RWPE2 (cell line): ENCODE data around the gene MT1H.
"Not testable (repeated sequence)": the region's sequence is repeated elsewhere in the genome, so short reads cannot be mapped to it uniquely, and the experiment has no call there.

Experiments
- ATAC-seq: fragments of 200-7000 bp; cut with Tn5 transposase; 3 replicates; pipeline ENCODE4 v1.9.1; 2021; ENCODE audit warnings: low read depth
- DNase-seq: peaks from one replicate; pipeline ENCODE4 v3.0.0-alpha.2; 2020; ENCODE audit warnings: low spot score
- H3K27ac ChIP-seq: fragments of 450-650 bp; 2 replicates; pipeline ENCODE4 v1.5.1; 2017; ENCODE audit warnings: mild to moderate bottlenecking; ENCODE audit not compliant: poor library complexity, severe bottlenecking
- H3K27me3 ChIP-seq: fragments of 250-450 bp; sonication (Bioruptor Pico); 2 replicates; pipeline ENCODE4 v1.5.1; 2021; ENCODE audit warnings: mild to moderate bottlenecking, moderate library complexity; ENCODE audit not compliant: insufficient read depth, poor library complexity, severe bottlenecking
- H3K36me3 ChIP-seq: fragments of 250-450 bp; sonication (Bioruptor Pico); 2 replicates; pipeline ENCODE4 v1.5.1; 2020; ENCODE audit warnings: low read depth, mild to moderate bottlenecking, moderate library complexity
- H3K4me1 ChIP-seq: fragments of 250-450 bp; sonication (Bioruptor Pico); 2 replicates; pipeline ENCODE4 v1.5.1; 2021; ENCODE audit warnings: mild to moderate bottlenecking, moderate library complexity; ENCODE audit not compliant: insufficient read depth, poor library complexity, severe bottlenecking
- H3K4me3 ChIP-seq: fragments of 250-450 bp; sonication (Bioruptor Pico); 2 replicates; pipeline ENCODE4 v1.5.1; 2021; ENCODE audit warnings: mild to moderate bottlenecking, moderate library complexity; ENCODE audit not compliant: severe bottlenecking
- H3K9me3 ChIP-seq: fragments of 250-450 bp; sonication (Bioruptor Pico); 2 replicates; pipeline ENCODE4 v1.5.1; 2021; ENCODE audit warnings: mild to moderate bottlenecking, moderate library complexity; ENCODE audit not compliant: severe bottlenecking
- TF ChIP-seq, protein P1 (sequence below): fragments of 450-650 bp; IDR thresholded peaks from one replicate; pipeline ENCODE4 v1.5.1; 2017; ENCODE audit warnings: mild to moderate bottlenecking, moderate library complexity; ENCODE audit not compliant: poor library complexity, severe bottlenecking

MT1H gene

DNA sequence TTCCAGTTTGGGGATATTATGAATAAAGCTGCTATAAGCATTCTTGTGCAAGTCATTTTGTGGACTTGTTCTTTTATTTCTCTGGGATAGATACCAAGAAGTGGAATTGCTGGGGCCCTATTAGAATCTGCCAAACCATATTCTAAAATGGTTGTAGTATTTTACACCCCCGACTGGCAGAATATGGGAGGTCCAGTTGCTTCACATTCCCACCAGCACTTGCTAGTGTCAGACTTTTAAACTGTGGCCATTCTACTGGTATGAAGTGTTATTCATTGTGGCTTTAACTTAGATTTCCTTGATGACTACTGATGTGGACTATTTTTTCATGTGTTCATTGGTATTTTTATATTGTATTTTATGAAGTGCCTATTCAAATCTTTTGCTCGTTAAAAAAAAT lies 42.2 kb downstream of the MT1H start:
- Histone ChIP-seq H3K4me1 (peaks cover 3% of the 10 kb centered on the region), H3K27me3 (no peaks in the 10 kb centered on the region)
- TF ChIP-seq, protein P1, sequence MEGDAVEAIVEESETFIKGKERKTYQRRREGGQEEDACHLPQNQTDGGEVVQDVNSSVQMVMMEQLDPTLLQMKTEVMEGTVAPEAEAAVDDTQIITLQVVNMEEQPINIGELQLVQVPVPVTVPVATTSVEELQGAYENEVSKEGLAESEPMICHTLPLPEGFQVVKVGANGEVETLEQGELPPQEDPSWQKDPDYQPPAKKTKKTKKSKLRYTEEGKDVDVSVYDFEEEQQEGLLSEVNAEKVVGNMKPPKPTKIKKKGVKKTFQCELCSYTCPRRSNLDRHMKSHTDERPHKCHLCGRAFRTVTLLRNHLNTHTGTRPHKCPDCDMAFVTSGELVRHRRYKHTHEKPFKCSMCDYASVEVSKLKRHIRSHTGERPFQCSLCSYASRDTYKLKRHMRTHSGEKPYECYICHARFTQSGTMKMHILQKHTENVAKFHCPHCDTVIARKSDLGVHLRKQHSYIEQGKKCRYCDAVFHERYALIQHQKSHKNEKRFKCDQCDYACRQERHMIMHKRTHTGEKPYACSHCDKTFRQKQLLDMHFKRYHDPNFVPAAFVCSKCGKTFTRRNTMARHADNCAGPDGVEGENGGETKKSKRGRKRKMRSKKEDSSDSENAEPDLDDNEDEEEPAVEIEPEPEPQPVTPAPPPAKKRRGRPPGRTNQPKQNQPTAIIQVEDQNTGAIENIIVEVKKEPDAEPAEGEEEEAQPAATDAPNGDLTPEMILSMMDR, result no peak

DNA sequence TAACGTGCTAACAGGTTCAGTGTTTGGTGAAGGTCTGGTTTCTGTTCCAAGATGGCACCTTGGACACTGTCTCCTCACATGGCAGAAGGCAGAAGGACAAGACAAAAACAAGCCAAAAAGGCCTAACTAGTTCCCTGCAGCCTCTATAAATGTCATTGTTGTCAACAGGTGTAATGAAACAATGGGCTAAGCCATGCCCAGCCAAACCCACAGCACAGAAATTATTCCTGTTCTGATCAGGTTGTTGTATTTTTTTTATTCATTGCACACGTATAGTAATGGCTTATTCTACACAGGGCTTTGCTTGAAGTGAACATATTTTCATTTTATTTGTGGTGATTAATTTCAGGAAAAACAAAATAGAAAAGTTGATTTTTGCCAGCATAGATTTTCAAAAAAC lies 44.2 kb downstream of the MT1H start:
- H3K27me3 ChIP-seq, result no peaks in the 10 kb centered on the region
- no peak overlapping the region for H3K4me3 ChIP-seq
- ATAC-seq (no peak), DNase-seq (no peak)
- H3K9me3 ChIP-seq, result no peaks in the 10 kb centered on the region
- H3K27ac ChIP-seq, result no peak overlapping the region
- H3K4me1 ChIP-seq, result no peaks in the 10 kb centered on the region
- H3K36me3 ChIP-seq, result no peaks in the 10 kb centered on the region
- TF ChIP-seq, protein P1, result no peak

More for the DNA sequence above, 42.2 kb downstream of the MT1H start:
- no peaks in the 10 kb centered on the region for H3K36me3 ChIP-seq
- ATAC-seq, result no peak
- H3K4me3 ChIP-seq, result no peak overlapping the region
- no peaks in the 10 kb centered on the region for H3K9me3 ChIP-seq
- no peak overlapping the region for H3K27ac ChIP-seq
- no peak for DNase-seq

DNA sequence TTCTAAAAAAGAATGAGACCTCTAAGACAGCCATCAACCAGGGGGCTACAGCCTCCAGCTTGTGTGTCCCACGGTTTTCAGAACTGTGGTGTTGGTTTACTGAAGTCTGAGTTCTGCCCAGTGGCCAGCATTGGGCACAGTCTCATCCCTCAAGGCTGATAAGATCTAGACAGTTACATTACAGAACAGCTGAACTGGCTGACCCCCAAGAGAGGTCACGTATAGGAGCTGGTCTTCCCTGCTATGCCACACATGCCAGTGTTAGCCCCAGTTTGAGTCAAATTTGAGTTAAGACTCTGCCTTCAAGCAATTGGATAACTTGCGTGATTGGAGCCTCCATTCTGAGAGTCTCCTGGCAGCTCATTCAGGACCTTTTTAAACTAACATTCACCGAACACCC lies 45.5 kb downstream of the MT1H start:
- no peak overlapping the region for H3K4me3 ChIP-seq
- ATAC-seq (no peak), DNase-seq (no peak)
- no peaks in the 10 kb centered on the region for H3K36me3 ChIP-seq
- TF ChIP-seq, protein P1, result no peak
- H3K9me3 ChIP-seq, result no peaks in the 10 kb centered on the region
- no peaks in the 10 kb centered on the region for H3K27me3 ChIP-seq
- no peaks in the 10 kb centered on the region for H3K4me1 ChIP-seq
- no peak overlapping the region for H3K27ac ChIP-seq

DNA sequence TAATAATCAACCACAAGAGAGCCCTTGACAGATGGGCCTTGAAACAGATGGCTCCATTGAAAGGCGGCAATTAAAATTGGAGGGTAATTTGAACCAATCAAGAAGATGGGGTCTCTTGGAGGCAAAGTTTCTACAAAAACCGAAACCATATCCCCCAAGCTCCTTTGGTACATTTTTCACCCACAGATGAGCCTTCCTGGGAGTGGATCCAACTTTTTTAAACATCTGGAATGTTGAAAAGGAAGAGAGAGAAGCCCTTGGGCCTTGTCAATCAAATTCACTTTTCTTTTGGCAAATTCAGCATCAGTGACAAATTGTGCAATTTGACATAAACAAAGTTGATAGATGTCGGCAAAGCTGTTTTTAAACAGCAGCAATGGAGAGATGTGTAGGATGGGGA lies 47.1 kb downstream of the MT1H start:
- DNase-seq, result no peak
- Histone ChIP-seq H3K27ac (no peak overlapping the region), H3K9me3 (no peaks in the 10 kb centered on the region), H3K27me3 (no peaks in the 10 kb centered on the region), H3K4me1 (no peaks in the 10 kb centered on the region), H3K4me3 (no peak overlapping the region), H3K36me3 (no peaks in the 10 kb centered on the region)
- no peak for ATAC-seq
- TF ChIP-seq, protein P1, result no peak

DNA sequence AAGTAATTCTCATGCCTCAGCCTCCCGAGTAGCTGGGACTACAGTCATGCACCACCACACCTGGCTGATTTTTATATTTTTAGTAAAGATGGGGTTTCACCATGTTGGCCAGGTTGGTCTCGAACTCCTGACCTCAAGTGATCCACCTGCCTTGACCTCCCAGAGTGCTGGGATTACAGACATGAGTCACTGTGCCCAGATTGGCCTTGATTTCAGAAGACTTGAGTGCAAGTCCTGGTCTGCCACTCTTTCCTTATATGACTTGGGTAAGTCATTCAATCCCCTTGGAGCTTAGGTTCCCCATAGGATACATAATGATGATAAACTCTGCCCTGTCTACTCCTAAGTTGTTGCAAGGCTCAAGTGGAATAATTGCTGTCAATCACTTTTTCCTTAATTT lies 47.9 kb downstream of the MT1H start:
- not testable (repeated sequence) for ATAC-seq, H3K36me3 ChIP-seq, H3K27me3 ChIP-seq, H3K27ac ChIP-seq, H3K4me1 ChIP-seq, H3K9me3 ChIP-seq, H3K4me3 ChIP-seq, DNase-seq
